ENCODE measurements around the gene HMG20A. TPM values are rescaled to one million over a fixed set of nuclear protein-coding genes. Genes with fewer than 3 reads are reported as not detected.

Gene HMG20A
- total RNA-seq, 4 donors from 2014 or later = 20.7 to 42.2 (median 31.2) TPM

GRCh38 chr15:77507143-77507897, 86.6 kb downstream of the HMG20A start:
- WGBS = 55% methylated on average over 10 of the region's 10 CpGs
- H3K27me3 ChIP-seq = no peaks in the 10 kb centered on the region
- DNase-seq (ENCODE audit: extremely low spot score) = no peak
- H3K9me3 ChIP-seq = no peaks in the 10 kb centered on the region
- intact Hi-C loops (cut with DNase I) = loop anchor here (10.0 kb wide), 1 partner anchor 573 kb away; the partner anchor contains the start of gene RCN2
- H3K4me1 ChIP-seq = peaks cover 38 to 60% (median 48%) of the 10 kb centered on the region in 4 donors
- H3K36me3 ChIP-seq = no peaks in the 10 kb centered on the region
- peak overlapping the region in 1 of 4 donors; percentile 1 for H3K4me3 ChIP-seq
- TF ChIP-seq, protein P1, sequence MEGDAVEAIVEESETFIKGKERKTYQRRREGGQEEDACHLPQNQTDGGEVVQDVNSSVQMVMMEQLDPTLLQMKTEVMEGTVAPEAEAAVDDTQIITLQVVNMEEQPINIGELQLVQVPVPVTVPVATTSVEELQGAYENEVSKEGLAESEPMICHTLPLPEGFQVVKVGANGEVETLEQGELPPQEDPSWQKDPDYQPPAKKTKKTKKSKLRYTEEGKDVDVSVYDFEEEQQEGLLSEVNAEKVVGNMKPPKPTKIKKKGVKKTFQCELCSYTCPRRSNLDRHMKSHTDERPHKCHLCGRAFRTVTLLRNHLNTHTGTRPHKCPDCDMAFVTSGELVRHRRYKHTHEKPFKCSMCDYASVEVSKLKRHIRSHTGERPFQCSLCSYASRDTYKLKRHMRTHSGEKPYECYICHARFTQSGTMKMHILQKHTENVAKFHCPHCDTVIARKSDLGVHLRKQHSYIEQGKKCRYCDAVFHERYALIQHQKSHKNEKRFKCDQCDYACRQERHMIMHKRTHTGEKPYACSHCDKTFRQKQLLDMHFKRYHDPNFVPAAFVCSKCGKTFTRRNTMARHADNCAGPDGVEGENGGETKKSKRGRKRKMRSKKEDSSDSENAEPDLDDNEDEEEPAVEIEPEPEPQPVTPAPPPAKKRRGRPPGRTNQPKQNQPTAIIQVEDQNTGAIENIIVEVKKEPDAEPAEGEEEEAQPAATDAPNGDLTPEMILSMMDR (IDR thresholded peaks at IDR 0.05) = no peak
- TF ChIP-seq EP300 (IDR thresholded peaks at IDR 0.05) (no peak), POLR2A (IDR thresholded peaks at IDR 0.05; ENCODE audit: low read depth) (no peak), POLR2AphosphoS5 (IDR thresholded peaks at IDR 0.05) (no peak)
- H3K27ac ChIP-seq (replicated peaks in 1 of 4) = peak overlapping the region; percentile 55 to 73 (median 69)

DNA sequence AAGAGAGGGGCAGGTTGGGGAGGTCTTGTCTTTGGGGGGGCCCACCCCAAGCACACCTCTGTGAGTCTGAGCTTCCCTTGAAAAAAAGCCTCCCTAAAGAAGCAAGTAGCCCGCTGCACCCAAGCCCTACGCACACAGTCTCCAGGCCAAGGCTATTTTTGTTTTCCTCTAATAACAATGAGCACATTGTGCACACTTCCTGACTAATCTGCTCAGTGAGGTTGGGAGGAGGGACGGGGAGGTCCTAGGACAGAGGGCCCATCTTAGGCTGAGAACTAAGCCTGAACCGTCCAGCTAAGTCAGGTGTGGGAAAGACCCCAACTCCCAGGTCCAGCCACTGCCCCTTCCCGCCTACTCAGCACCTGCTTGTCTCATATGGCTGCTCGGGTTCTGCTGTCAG, 87.2 kb downstream of the HMG20A start:
- Histone ChIP-seq H3K36me3 (no peaks in the 10 kb centered on the region), H3K27ac (replicated peaks in 1 of 4) (peak overlapping the region; percentile 55 to 73 (median 69)), H3K4me3 (peak overlapping the region in 1 of 4 donors; percentile 1), H3K9me3 (no peaks in the 10 kb centered on the region), H3K4me1 (peaks cover 38 to 60% (median 48%) of the 10 kb centered on the region in 4 donors), H3K27me3 (no peaks in the 10 kb centered on the region)
- WGBS = 61% methylated on average over 5 of the region's 6 CpGs
- intact Hi-C loops (cut with DNase I) = loop anchor here (10.0 kb wide), 1 partner anchor 573 kb away; the partner anchor contains the start of gene RCN2
- no peak for DNase-seq (ENCODE audit: extremely low spot score)
- TF ChIP-seq, protein P1 (IDR thresholded peaks at IDR 0.05) = no peak
- TF ChIP-seq POLR2AphosphoS5 (IDR thresholded peaks at IDR 0.05) = peak; percentile 33 to 47
- no peak for TF ChIP-seq POLR2A (IDR thresholded peaks at IDR 0.05; ENCODE audit: low read depth)

GRCh38 chr15:77508541-77509243, 88.0 kb downstream of the HMG20A start:
- Histone ChIP-seq H3K27me3 (no peaks in the 10 kb centered on the region), H3K27ac (replicated peaks in 1 of 4) (peak overlapping the region; percentile 55 to 73 (median 69)), H3K36me3 (no peaks in the 10 kb centered on the region), H3K4me1 (peaks cover 38 to 60% (median 48%) of the 10 kb centered on the region in 4 donors), H3K9me3 (peaks cover 0 to 6% (median 0%) of the 10 kb centered on the region in 4 donors), H3K4me3 (no peak overlapping the region)
- WGBS = 60% methylated on average over 4 of the region's 4 CpGs
- DNase-seq (ENCODE audit: extremely low spot score) = no peak
- TF ChIP-seq EP300 (IDR thresholded peaks at IDR 0.05) (no peak), POLR2A (IDR thresholded peaks at IDR 0.05; ENCODE audit: low read depth) (no peak), POLR2AphosphoS5 (IDR thresholded peaks at IDR 0.05) (no peak)
- TF ChIP-seq, protein P1 (IDR thresholded peaks at IDR 0.05) = no peak
- intact Hi-C loops (cut with DNase I) = loop anchor here (10.0 kb wide), 1 partner anchor 574 kb away; the partner anchor contains the start of gene RCN2

DNA sequence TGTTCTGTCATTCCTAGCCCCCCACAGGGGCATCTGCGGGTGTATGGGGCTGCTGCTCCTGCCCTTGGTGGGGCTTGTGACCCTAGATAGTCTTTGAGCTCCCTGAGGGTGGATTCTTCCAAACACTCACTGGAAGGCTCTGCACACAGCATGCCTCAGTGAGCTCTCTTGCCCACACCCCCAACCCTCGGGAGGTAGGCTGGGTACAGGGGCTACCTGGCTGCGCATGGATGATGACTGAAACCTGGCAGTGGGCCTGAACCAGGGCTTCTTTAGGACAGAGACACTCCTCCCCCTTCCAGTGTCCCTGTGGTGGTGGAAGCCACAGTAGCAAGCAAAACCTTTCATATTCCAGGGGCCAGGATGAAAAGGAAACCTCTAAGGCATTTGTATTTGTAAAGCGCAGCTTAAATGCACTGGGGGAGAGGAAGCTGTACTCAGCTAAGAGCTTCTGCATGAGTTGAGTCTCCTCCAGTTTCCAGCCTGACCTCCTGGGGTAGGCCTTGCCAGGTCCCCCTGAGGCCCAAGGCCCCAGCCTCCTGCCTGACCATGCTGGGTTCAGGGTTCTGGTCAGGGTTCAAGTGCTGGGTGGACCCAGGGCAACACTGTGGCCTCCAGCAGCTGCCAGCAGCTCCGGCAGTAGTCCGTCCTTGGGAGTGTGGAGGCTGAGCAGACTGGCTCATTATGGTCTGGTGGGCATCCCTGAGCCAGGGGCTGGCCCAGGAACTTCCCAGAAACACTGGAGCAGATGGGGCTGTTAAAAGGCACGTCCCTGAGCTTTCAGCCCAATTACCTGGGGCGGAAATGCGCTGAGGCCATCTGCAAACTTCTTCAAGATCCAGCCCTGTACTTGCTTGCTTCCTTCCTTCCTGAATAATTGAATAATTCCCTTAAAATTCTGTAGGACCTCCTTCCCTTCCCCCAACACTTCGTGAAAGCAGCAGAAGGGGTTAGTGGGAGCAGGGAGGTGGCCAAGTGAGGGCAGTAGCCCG, 89.7 kb downstream of the HMG20A start:
- TF ChIP-seq POLR2A (IDR thresholded peaks at IDR 0.05; ENCODE audit: low read depth) (no peak), POLR2AphosphoS5 (IDR thresholded peaks at IDR 0.05) (no peak), EP300 (IDR thresholded peaks at IDR 0.05) (no peak)
- TF ChIP-seq, protein P1 (IDR thresholded peaks at IDR 0.05) = no peak
- Histone ChIP-seq H3K27me3 (no peaks in the 10 kb centered on the region), H3K4me3 (no peak overlapping the region), H3K9me3 (peaks cover 0 to 6% (median 0%) of the 10 kb centered on the region in 4 donors), H3K36me3 (no peaks in the 10 kb centered on the region), H3K4me1 (peaks cover 38 to 60% (median 48%) of the 10 kb centered on the region in 4 donors), H3K27ac (replicated peaks in 1 of 4) (no peak overlapping the region)
- no peak for DNase-seq (ENCODE audit: extremely low spot score)
- intact Hi-C loops (cut with DNase I) = no loop called here
- 86% methylated on average over 8 of the region's 11 CpGs for whole genome bisulfite sequencing
